ENCODE data around the gene PTPN9. TPM values are rescaled to one million over a fixed set of nuclear protein-coding genes. Genes with fewer than 3 reads are reported as not detected.

PTPN9 gene
- total RNA-seq, 1 donor from 2014 or later = 42.0 TPM

DNA sequence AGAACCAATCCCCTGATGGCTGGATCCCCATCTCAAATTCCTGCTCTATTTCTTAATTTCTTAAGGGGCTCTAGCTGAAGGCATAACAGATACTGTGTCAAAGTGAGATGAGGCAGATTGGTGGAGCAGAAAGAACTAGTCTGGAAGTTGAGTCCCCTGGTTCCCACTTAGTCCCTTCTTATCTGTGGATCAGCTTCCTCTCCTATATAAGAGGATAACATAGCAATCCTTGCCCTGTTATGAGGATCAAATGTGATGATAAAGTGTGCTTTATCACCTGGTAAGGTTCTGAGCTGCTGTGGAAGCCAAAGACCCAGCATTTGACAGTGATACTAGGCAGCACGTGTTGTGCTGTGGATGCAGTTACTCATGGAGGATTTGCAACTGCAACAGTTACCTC is 119.5 kb downstream of the PTPN9 start:
- H3K27ac Mint-ChIP-seq (ENCODE audit: unreplicated experiment) = no peak overlapping the region
- H3K36me3 Mint-ChIP-seq (ENCODE audit: low read depth) = no peaks in the 10 kb centered on the region
- H3K4me1 Mint-ChIP-seq = peaks cover 6% of the 10 kb centered on the region
- no peak for DNase-seq (ENCODE audit: low read depth, low spot score)
- TF ChIP-seq, protein P1, sequence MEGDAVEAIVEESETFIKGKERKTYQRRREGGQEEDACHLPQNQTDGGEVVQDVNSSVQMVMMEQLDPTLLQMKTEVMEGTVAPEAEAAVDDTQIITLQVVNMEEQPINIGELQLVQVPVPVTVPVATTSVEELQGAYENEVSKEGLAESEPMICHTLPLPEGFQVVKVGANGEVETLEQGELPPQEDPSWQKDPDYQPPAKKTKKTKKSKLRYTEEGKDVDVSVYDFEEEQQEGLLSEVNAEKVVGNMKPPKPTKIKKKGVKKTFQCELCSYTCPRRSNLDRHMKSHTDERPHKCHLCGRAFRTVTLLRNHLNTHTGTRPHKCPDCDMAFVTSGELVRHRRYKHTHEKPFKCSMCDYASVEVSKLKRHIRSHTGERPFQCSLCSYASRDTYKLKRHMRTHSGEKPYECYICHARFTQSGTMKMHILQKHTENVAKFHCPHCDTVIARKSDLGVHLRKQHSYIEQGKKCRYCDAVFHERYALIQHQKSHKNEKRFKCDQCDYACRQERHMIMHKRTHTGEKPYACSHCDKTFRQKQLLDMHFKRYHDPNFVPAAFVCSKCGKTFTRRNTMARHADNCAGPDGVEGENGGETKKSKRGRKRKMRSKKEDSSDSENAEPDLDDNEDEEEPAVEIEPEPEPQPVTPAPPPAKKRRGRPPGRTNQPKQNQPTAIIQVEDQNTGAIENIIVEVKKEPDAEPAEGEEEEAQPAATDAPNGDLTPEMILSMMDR (conservative IDR thresholded peaks at IDR 0.05) = no peak
- no peaks in the 10 kb centered on the region for H3K27me3 Mint-ChIP-seq (ENCODE audit: low read depth)
- H3K4me3 Mint-ChIP-seq = peak overlapping the region; percentile 68
- no peaks in the 10 kb centered on the region for H3K9me3 Mint-ChIP-seq

DNA sequence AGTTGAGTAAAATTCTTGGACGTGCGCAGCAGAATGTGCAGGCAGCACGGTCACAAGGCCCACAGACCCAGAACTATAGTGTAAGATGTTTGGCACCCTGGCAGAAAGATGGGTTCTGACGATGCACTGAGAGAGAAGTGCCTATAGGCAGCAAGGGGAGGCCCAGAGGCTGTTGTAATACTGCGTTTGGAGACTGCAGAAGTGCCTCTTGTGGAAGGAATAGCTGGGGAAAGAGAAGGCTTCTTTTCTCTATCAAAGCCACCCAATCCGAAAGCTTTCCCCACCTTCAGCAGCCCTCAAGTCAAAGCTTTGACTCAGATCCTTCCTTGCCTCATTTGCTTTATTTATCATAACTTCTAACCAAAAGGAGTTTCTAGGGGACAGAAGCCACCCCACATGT is 122.4 kb downstream of the PTPN9 start:
- no peaks in the 10 kb centered on the region for H3K9me3 Mint-ChIP-seq
- H3K4me3 Mint-ChIP-seq = peak overlapping the region; percentile 91
- DNase-seq (ENCODE audit: low read depth, low spot score) = no peak
- TF ChIP-seq, protein P1 (conservative IDR thresholded peaks at IDR 0.05) = no peak
- H3K36me3 Mint-ChIP-seq (ENCODE audit: low read depth) = no peaks in the 10 kb centered on the region
- H3K27ac Mint-ChIP-seq (ENCODE audit: unreplicated experiment) = no peak overlapping the region
- H3K27me3 Mint-ChIP-seq (ENCODE audit: low read depth) = peaks cover 5% of the 10 kb centered on the region
- peaks cover 25% of the 10 kb centered on the region for H3K4me1 Mint-ChIP-seq

DNA sequence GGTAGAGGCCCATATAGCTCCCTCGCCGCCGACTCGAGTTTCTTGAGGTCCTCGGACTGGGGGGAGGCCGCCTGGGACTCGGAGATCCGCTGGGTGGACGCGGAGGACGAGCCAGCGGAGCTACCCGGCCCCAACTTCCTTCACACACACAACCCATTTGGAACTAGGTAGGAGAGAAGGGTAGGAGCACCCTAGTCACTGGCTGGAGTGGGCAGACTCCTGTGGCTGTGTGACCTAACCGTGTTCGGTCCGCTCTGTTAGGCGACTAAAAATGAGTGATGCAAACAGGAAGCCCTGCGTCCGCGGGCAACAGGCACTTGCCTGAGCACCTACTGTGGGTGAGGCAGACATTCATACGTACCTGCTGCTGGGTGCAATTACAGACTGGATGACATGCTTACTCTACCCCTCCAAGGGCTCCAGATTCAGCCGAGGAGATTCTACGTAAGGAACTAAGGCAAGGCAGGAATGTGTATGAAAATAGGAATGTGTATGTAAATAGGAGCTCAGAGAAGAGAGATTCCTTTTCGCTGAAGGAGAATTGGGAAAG is 123.1 kb downstream of the PTPN9 start:
- peaks cover 25% of the 10 kb centered on the region for H3K4me1 Mint-ChIP-seq
- H3K27me3 Mint-ChIP-seq (ENCODE audit: low read depth) = peaks cover 6% of the 10 kb centered on the region
- DNase-seq (ENCODE audit: low read depth, low spot score) = no peak
- H3K36me3 Mint-ChIP-seq (ENCODE audit: low read depth) = no peaks in the 10 kb centered on the region
- H3K27ac Mint-ChIP-seq (ENCODE audit: unreplicated experiment) = peak overlapping the region; percentile 76
- TF ChIP-seq, protein P1 (conservative IDR thresholded peaks at IDR 0.05) = no peak
- H3K4me3 Mint-ChIP-seq = peak overlapping the region; percentile 91
- H3K9me3 Mint-ChIP-seq = no peaks in the 10 kb centered on the region

DNA sequence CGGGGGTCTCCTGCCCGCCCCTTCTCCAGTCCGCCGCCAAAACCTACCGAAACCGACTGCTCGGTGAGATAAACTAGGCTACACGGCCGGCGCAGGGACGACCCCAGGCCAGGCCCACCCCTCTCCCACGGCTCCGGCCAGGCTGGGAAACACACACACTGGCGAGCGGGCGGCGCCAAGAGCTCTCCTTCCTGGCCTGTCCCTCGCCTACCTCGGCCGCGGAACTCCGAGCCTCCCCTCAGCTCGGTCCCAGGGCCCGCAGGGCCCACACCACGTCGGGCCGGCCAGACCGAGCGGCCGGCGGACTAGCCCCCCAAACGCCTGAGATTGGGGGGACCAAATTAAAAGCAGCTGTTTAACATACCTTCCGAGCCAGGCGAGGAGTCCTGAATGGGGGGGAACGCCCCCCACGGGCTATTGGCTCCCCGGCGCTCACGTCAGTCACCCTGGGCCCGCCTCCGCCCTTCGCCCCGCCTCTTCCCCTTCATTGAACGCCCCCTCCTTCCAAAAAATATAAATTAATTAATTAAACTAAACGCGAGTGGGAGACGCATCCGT is 123.6 kb downstream of the PTPN9 start:
- peak overlapping the region; percentile 76 for H3K27ac Mint-ChIP-seq (ENCODE audit: unreplicated experiment)
- peaks cover 6% of the 10 kb centered on the region for H3K27me3 Mint-ChIP-seq (ENCODE audit: low read depth)
- H3K4me1 Mint-ChIP-seq = peaks cover 26% of the 10 kb centered on the region
- DNase-seq (ENCODE audit: low read depth, low spot score) = peak; percentile 68
- no peaks in the 10 kb centered on the region for H3K36me3 Mint-ChIP-seq (ENCODE audit: low read depth)
- H3K4me3 Mint-ChIP-seq = peak overlapping the region; percentile 91
- H3K9me3 Mint-ChIP-seq = no peaks in the 10 kb centered on the region
- TF ChIP-seq, protein P1 (conservative IDR thresholded peaks at IDR 0.05) = no peak

DNA sequence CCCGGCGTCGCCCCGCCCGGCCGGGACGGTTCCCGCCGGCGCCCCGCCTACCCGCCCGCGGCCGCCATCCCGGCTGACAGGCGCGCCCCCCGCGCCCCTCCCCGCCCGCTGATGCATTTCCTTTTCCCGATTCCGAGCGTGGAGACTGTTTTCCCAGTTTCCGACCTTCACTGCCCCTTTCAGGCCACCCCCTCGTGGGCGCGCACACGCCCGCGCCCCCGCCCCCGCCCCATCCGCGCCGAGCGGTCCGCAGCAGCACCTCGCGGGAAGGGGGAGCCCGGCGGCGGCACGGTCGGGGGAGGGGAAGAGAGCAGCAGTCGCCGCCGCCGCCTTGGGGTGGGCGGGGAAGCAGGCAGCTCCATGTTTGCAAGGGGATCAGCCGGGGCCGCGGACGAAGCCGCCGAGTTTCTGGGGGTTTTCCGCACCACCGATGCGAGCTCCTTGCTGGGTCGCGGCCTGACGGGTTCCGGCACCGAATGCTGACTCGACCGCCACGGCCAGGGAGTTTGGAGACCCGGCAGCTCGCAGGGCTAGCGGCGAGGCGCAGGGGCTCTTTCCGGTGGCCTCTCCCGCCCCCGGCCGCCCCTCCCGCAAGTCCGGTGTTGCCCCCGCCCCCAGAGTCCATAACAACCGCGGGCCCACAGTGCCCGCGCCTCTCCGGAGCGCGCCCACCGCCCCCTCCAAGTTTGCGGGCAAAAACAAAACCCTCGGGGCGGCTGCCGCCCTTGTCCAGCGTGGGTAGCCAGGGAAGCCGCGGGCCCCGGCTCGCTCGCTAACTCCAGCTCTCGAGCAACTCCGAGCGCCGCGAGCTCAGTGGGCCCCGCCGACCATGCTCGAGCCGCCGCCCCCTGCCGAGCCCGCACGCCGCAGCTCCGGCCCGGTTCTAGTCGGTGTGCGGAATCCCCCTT is 124.4 kb downstream of the PTPN9 start:
- peak; percentile 50 for DNase-seq (ENCODE audit: low read depth, low spot score)
- Mint-ChIP-seq H3K27ac (ENCODE audit: unreplicated experiment) (no peak overlapping the region), H3K9me3 (no peaks in the 10 kb centered on the region), H3K27me3 (ENCODE audit: low read depth) (peaks cover 6% of the 10 kb centered on the region), H3K4me1 (peaks cover 33% of the 10 kb centered on the region), H3K4me3 (peak overlapping the region; percentile 96), H3K36me3 (ENCODE audit: low read depth) (no peaks in the 10 kb centered on the region)
- TF ChIP-seq, protein P1 (conservative IDR thresholded peaks at IDR 0.05) = no peak

Data from neural crest cell (in vitro differentiated cells).